Neutrophil (primary cell): ENCODE results near the gene TGFBRAP1.

ENCODE experiments used
- H3K27ac ChIP-seq: fragments of 200-600 bp; sonication (generic); 2 replicates; pipeline ENCODE4 v1.5.1; 2016; ENCODE audit warnings: mild to moderate bottlenecking, moderate library complexity
- H3K27me3 ChIP-seq: fragments of 200-600 bp; sonication (generic); 2 replicates; pipeline ENCODE4 v1.6.0; 2016; ENCODE audit warnings: mild to moderate bottlenecking
- H3K36me3 ChIP-seq: fragments of 200-600 bp; sonication (generic); 2 replicates; pipeline ENCODE4 v1.5.1; 2017
- H3K4me1 ChIP-seq, 2 experiments: fragments of 200-600 bp in 1 of 2; sonication (generic) in 1 of 2; 1 replicate in 1 of 2; 2 replicates in 1 of 2; pipeline versions ENCODE4 v1.5.1 to v1.6.1; 2013 to 2016; ENCODE audit warnings: low read depth in 1 of 2, low read length in 1 of 2, mild to moderate bottlenecking in 1 of 2, moderate library complexity in 1 of 2; ENCODE audit not compliant: control insufficient read depth in 1 of 2, insufficient read depth in 1 of 2
- H3K4me3 ChIP-seq, 2 experiments: fragments of 200-600 bp in 1 of 2; sonication (generic) in 1 of 2; 1 replicate in 1 of 2; 2 replicates in 1 of 2; pipeline ENCODE4 v1.5.1; 2013 to 2016; ENCODE audit warnings: low read depth in 1 of 2, low read length in 1 of 2, mild to moderate bottlenecking in 1 of 2, moderate library complexity in 1 of 2
- H3K9me3 ChIP-seq: fragments of 200-600 bp; sonication (generic); 2 replicates; pipeline ENCODE4 v1.5.1; 2016
- CTCF ChIP-seq: fragments of 200-600 bp; sonication (generic); IDR thresholded peaks from 2 replicates; pipeline ENCODE4 v1.5.1; 2016; ENCODE audit warnings: antibody characterized with exemption

TGFBRAP1 gene

DNA sequence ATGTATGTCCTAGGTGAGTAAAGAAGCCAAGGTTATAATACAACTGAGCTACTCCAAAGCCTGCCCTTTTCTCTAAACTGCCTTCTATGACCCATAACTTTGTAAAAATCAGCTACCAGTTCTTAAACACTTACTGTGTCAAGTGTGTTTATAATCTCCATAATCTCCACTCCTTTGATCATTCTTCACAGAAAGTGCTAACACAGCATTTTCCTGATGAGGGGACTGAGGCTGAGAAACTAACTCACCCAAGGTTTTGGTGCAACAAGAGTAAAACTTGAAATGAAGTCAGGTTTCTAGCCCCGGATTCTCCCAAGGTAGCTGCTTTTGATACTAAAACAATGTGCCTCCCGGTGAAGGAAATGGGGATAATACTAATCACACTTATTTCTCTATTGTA is 5.9 kb upstream of the TGFBRAP1 start:
- Histone ChIP-seq H3K4me1 (peaks cover 21 to 45% of the 10 kb centered on the region in 2 experiments), H3K36me3 (peaks cover 11% of the 10 kb centered on the region), H3K4me3 (no peak overlapping the region), H3K27ac (peak overlapping the region; percentile 95), H3K9me3 (no peaks in the 10 kb centered on the region), H3K27me3 (no peaks in the 10 kb centered on the region)
- no peak for TF ChIP-seq CTCF

DNA sequence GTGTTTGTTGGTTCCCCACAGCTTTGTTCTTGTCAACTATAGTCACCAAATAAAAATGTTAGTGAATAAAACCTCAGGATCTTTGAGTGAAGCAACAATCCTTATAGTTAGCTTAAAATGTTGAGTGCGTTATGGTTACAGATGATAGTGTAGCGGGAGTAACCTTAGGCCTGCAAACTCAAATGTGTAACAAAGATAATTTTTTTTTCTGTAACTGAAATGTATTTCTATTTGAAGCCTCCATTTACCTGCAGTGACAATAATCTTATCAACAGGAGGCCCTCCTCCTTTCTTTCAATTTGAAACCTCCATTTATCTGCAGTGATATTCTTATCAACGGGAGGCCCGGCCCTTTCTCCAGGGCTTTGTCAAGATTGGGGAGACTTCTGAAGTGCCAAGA is 4.7 kb upstream of the TGFBRAP1 start:
- no peak for TF ChIP-seq CTCF
- peaks cover 28 to 52% of the 10 kb centered on the region in 2 experiments for H3K4me1 ChIP-seq
- no peaks in the 10 kb centered on the region for H3K36me3 ChIP-seq

DNA sequence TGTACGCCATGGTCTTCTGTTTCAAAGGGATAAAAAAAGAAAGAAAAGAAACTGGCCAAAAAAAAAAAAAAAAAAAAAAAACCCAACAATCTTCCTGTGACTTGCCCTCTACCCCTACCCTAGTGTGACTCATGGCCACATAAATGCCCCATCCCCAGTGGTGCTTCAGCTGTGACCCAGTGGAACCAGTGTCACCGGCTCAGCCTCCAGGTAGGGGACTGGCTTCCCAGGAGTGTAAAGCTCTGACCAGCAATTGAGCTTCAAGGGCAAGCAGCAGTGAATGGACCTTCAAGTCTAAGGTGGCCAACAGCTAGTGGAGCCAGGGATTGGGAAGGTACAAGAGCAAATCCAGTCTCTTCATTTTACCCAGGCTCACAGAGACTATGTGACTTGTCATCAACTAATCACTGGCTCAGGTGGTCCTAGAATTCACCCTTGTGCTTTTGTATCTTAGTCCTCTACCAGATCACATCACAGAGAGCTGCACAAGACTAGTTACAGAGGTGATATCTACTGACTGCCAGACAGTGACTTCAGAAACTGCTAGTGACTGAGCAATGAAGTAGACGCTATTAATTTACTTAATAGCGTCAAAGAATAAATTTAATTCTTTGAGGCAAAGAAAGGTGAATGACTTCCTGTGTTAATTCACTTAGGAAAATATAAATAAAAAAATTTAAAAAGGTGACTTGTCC is 1.3 kb upstream of the TGFBRAP1 start:
- H3K27ac ChIP-seq = no peak overlapping the region
- no peak overlapping the region for H3K4me3 ChIP-seq
- no peaks in the 10 kb centered on the region for H3K27me3 ChIP-seq

More for the DNA sequence above, 4.7 kb upstream of the TGFBRAP1 start:
- peak overlapping the region; percentile 95 for H3K27ac ChIP-seq
- no peaks in the 10 kb centered on the region for H3K27me3 ChIP-seq
- H3K4me3 ChIP-seq = no peak overlapping the region
- no peaks in the 10 kb centered on the region for H3K9me3 ChIP-seq

DNA sequence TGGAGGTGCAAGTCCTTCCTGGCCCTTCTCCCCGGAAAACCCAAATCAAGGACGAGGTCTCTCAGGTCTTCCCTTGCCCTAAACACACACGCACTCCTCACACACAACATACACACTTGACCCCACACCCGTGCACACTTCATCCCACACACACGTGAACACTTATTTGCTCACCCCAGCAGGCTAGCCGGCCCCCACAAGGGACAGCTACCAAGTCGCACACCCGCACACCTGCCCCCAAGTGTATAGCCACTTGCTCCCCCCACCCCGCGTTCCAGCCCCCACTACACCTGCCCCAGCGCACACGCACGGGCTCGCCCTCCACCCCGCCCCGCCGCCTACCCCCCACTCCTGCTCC is 359 bp downstream of the TGFBRAP1 start:
- Histone ChIP-seq H3K27me3 (no peaks in the 10 kb centered on the region), H3K4me3 (peak overlapping the region; percentile 53 to 64), H3K4me1 (peaks cover 53 to 56% of the 10 kb centered on the region in 2 experiments), H3K27ac (peak overlapping the region; percentile 77), H3K36me3 (no peaks in the 10 kb centered on the region), H3K9me3 (no peaks in the 10 kb centered on the region)
- no peak for TF ChIP-seq CTCF

More for the DNA sequence above, 1.3 kb upstream of the TGFBRAP1 start:
- Histone ChIP-seq H3K9me3 (no peaks in the 10 kb centered on the region), H3K4me1 (peaks cover 36 to 55% of the 10 kb centered on the region in 2 experiments), H3K36me3 (no peaks in the 10 kb centered on the region)
- no peak for TF ChIP-seq CTCF

- H3K36me3 ChIP-seq = no peaks in the 10 kb centered on the region
- H3K27me3 ChIP-seq = no peaks in the 10 kb centered on the region
- H3K27ac ChIP-seq = peak overlapping the region; percentile 77
- H3K4me3 ChIP-seq = peak overlapping the region; percentile 53 to 64
- peaks cover 59 to 62% of the 10 kb centered on the region in 2 experiments for H3K4me1 ChIP-seq
- no peak for TF ChIP-seq CTCF
- H3K9me3 ChIP-seq = no peaks in the 10 kb centered on the region
These were observed 996 bp downstream of the TGFBRAP1 start for GRCh38 chr2:105328281-105329196.
